ENCODE data around the gene ARID1B. TPM values are rescaled to one million over a fixed set of nuclear protein-coding genes. Genes with fewer than 3 reads are reported as not detected.

The ARID1B gene
- total and polyA plus RNA-seq, 4 donors = 7.0 to 49.0 (median 24.2) TPM

- DNase-seq (ENCODE audit: low spot score) = no peak
- no peak overlapping the region for H3K27ac ChIP-seq (ENCODE audit: low read depth in 1 of 2, low read length in 2 of 2)
- H3K9ac ChIP-seq (ENCODE audit: low read depth in 1 of 2, low read length in 2 of 2) = no peak overlapping the region
- no peaks in the 10 kb centered on the region for H3K27me3 ChIP-seq (ENCODE audit: control insufficient read depth in 4 of 4, insufficient read depth in 4 of 4, low read length in 3 of 4)
- no peaks in the 10 kb centered on the region for H3K9me3 ChIP-seq (ENCODE audit: control insufficient read depth in 4 of 4, low read length in 3 of 4)
- no peak overlapping the region for H3K4me3 ChIP-seq (ENCODE audit: low read depth in 1 of 3, low read length in 3 of 3)
- H3K36me3 ChIP-seq (ENCODE audit: control insufficient read depth in 4 of 4, insufficient read depth in 3 of 4, low read depth in 1 of 4, low read length in 3 of 4) = no peaks in the 10 kb centered on the region
- WGBS = 92% methylated on average over 6 of the region's 6 CpGs
- peaks cover 0 to 34% (median 23%) of the 10 kb centered on the region in 4 donors for H3K4me1 ChIP-seq (ENCODE audit: control insufficient read depth in 4 of 4, insufficient read depth in 4 of 4, low read length in 3 of 4)
- TF ChIP-seq CTCF (IDR thresholded peaks at IDR 0.05; ENCODE audit: low read depth, low read length, missing input control) = no peak
- no peak for TF ChIP-seq HNF4G (IDR thresholded peaks at IDR 0.05)
- TF ChIP-seq TAF1 (conservative IDR thresholded peaks at IDR 0.05) = no peak
- TF ChIP-seq RXRA (IDR thresholded peaks at IDR 0.05) = no peak
- no peak for TF ChIP-seq JUND (IDR thresholded peaks at IDR 0.05)
- no peak for TF ChIP-seq FOXA2 (IDR thresholded peaks at IDR 0.05)
- no peak for TF ChIP-seq REST (IDR thresholded peaks at IDR 0.05)
- no peak for TF ChIP-seq EGR1 (IDR thresholded peaks at IDR 0.05; ENCODE audit: low read depth in 2 of 2)
- no peak for TF ChIP-seq FOXA1 (IDR thresholded peaks at IDR 0.05)
Observed at GRCh38 chr6:156783958-156784357, 6.8 kb downstream of the ARID1B start.

- 89% methylated on average over 4 of the region's 4 CpGs for WGBS
- H3K27ac ChIP-seq (ENCODE audit: low read depth in 1 of 2, low read length in 2 of 2) = no peak overlapping the region
- peaks cover 0 to 33% (median 23%) of the 10 kb centered on the region in 4 donors for H3K4me1 ChIP-seq (ENCODE audit: control insufficient read depth in 4 of 4, insufficient read depth in 4 of 4, low read length in 3 of 4)
Observed at GRCh38 chr6:156786652-156787051, 9.5 kb downstream of the ARID1B start.

More at GRCh38 chr6:156786652-156787051, 9.5 kb downstream of the ARID1B start:
- Histone ChIP-seq H3K9me3 (ENCODE audit: control insufficient read depth in 4 of 4, low read length in 3 of 4) (no peaks in the 10 kb centered on the region), H3K27me3 (ENCODE audit: control insufficient read depth in 4 of 4, insufficient read depth in 4 of 4, low read length in 3 of 4) (no peaks in the 10 kb centered on the region), H3K36me3 (ENCODE audit: control insufficient read depth in 4 of 4, insufficient read depth in 3 of 4, low read depth in 1 of 4, low read length in 3 of 4) (no peaks in the 10 kb centered on the region), H3K4me3 (ENCODE audit: low read depth in 1 of 3, low read length in 3 of 3) (no peak overlapping the region), H3K9ac (ENCODE audit: low read depth in 1 of 2, low read length in 2 of 2) (no peak overlapping the region)
- TF ChIP-seq YY1 (IDR thresholded peaks at IDR 0.05) = no peak
- TF ChIP-seq ATF3 (IDR thresholded peaks at IDR 0.05) = no peak
- no peak for TF ChIP-seq GABPA (IDR thresholded peaks at IDR 0.05 in 1 of 2, conservative IDR thresholded peaks at IDR 0.05 in 1 of 2)
- TF ChIP-seq MAX (IDR thresholded peaks at IDR 0.05) = no peak
- TF ChIP-seq FOXA1 (IDR thresholded peaks at IDR 0.05) = no peak
- no peak for TF ChIP-seq CTCF (IDR thresholded peaks at IDR 0.05; ENCODE audit: low read depth, low read length, missing input control)
- TF ChIP-seq REST (IDR thresholded peaks at IDR 0.05) = no peak
- no peak for TF ChIP-seq HNF4A (conservative IDR thresholded peaks at IDR 0.05)
- no peak for TF ChIP-seq EGR1 (IDR thresholded peaks at IDR 0.05; ENCODE audit: low read depth in 2 of 2)
- TF ChIP-seq RXRA (IDR thresholded peaks at IDR 0.05) = no peak
- no peak for TF ChIP-seq JUND (IDR thresholded peaks at IDR 0.05)
- no peak for TF ChIP-seq ZBTB33 (IDR thresholded peaks at IDR 0.05)
- TF ChIP-seq RAD21 (IDR thresholded peaks at IDR 0.05) = no peak
- no peak for TF ChIP-seq NR2F2 (IDR thresholded peaks at IDR 0.05)
- TF ChIP-seq TAF1 (conservative IDR thresholded peaks at IDR 0.05) = no peak
- TF ChIP-seq FOXA2 (IDR thresholded peaks at IDR 0.05) = no peak
- no peak for TF ChIP-seq SP1 (IDR thresholded peaks at IDR 0.05)
- no peak for TF ChIP-seq HNF4G (IDR thresholded peaks at IDR 0.05)
- no peak for DNase-seq (ENCODE audit: low spot score)

Measured in liver (tissue), 9 donors.